Measurements from ENCODE around the gene FAM110C. TPM values are rescaled to one million over a fixed set of nuclear protein-coding genes. Genes with fewer than 3 reads are reported as not detected.
A peak's percentile ranks its signal among the peaks of the same experiment; 100 is the strongest.
"Not testable (repeated sequence)": the region's sequence is repeated elsewhere in the genome, so short reads cannot be mapped to it uniquely, and the experiment has no call there.

FAM110C gene
- total RNA-seq, 2 donors from 2014 or later: 20.1 to 24.6 TPM

GRCh38 chr2:32068-32467, 14.2 kb downstream of the FAM110C start:
- Histone ChIP-seq H3K27ac (no peak overlapping the region), H3K9me3 (no peaks in the 10 kb centered on the region), H3K9ac (ENCODE audit: low read depth in 2 of 2, low read length in 2 of 2) (no peak overlapping the region), H3K36me3 (no peaks in the 10 kb centered on the region), H3K4me1 (peaks cover 8% of the 10 kb centered on the region), H3K4me3 (no peak overlapping the region), H3K27me3 (no peaks in the 10 kb centered on the region)
- TF ChIP-seq CTCF (IDR thresholded peaks at IDR 0.05): no peak
- no peak for DNase-seq
- intact Hi-C loops (cut with DNase I): no loop called here

GRCh38 chr2:29253-29652, 17.1 kb downstream of the FAM110C start:
- H3K27me3 ChIP-seq: no peaks in the 10 kb centered on the region
- H3K27ac ChIP-seq: no peak overlapping the region
- no peak for TF ChIP-seq CTCF (IDR thresholded peaks at IDR 0.05)
- H3K9me3 ChIP-seq: no peaks in the 10 kb centered on the region
- peaks cover 7% of the 10 kb centered on the region for H3K4me1 ChIP-seq
- no peak overlapping the region for H3K9ac ChIP-seq (ENCODE audit: low read depth in 2 of 2, low read length in 2 of 2)
- DNase-seq: no peak
- intact Hi-C loops (cut with DNase I): no loop called here
- H3K4me3 ChIP-seq: no peak overlapping the region
- no peaks in the 10 kb centered on the region for H3K36me3 ChIP-seq

- Histone ChIP-seq H3K4me1 (peaks cover 7% of the 10 kb centered on the region), H3K27ac (no peak overlapping the region), H3K9me3 (no peaks in the 10 kb centered on the region), H3K36me3 (no peaks in the 10 kb centered on the region), H3K27me3 (no peaks in the 10 kb centered on the region), H3K4me3 (no peak overlapping the region), H3K9ac (ENCODE audit: low read depth in 2 of 2, low read length in 2 of 2) (no peak overlapping the region)
- TF ChIP-seq CTCF (IDR thresholded peaks at IDR 0.05): no peak
- intact Hi-C loops (cut with DNase I): no loop called here
- no peak for DNase-seq
Measured at GRCh38 chr2:28406-28975, 17.8 kb downstream of the FAM110C start.

GRCh38 chr2:26891-27290, 19.4 kb downstream of the FAM110C start:
- Histone ChIP-seq H3K36me3 (no peaks in the 10 kb centered on the region), H3K4me1 (peaks cover 4% of the 10 kb centered on the region), H3K27me3 (no peaks in the 10 kb centered on the region), H3K4me3 (no peak overlapping the region), H3K9me3 (no peaks in the 10 kb centered on the region), H3K27ac (no peak overlapping the region), H3K9ac (ENCODE audit: low read depth in 2 of 2, low read length in 2 of 2) (no peak overlapping the region)
- TF ChIP-seq CTCF (IDR thresholded peaks at IDR 0.05): no peak
- no peak for DNase-seq
- intact Hi-C loops (cut with DNase I): no loop called here

GRCh38 chr2:25543-25942, 20.8 kb downstream of the FAM110C start:
- Histone ChIP-seq H3K9ac (ENCODE audit: low read depth in 2 of 2, low read length in 2 of 2) (no peak overlapping the region), H3K4me3 (no peak overlapping the region), H3K27me3 (no peaks in the 10 kb centered on the region), H3K27ac (no peak overlapping the region), H3K9me3 (no peaks in the 10 kb centered on the region), H3K36me3 (no peaks in the 10 kb centered on the region), H3K4me1 (peaks cover 4% of the 10 kb centered on the region)
- TF ChIP-seq CTCF (IDR thresholded peaks at IDR 0.05): no peak
- intact Hi-C loops (cut with DNase I): no loop called here
- no peak for DNase-seq

GRCh38 chr2:24591-24990, 21.7 kb downstream of the FAM110C start:
- H3K9me3 ChIP-seq; intact Hi-C loops (cut with DNase I); H3K27me3 ChIP-seq; H3K4me1 ChIP-seq; H3K4me3 ChIP-seq; H3K36me3 ChIP-seq; DNase-seq: not testable (repeated sequence)
- Histone ChIP-seq H3K9ac (ENCODE audit: low read depth in 2 of 2, low read length in 2 of 2) (peak overlapping the region; percentile 24 to 41), H3K27ac (peak overlapping the region; percentile 53)
